GM13976 (cell line): ENCODE data around the gene ANGPTL1.

Experiments used
- DNase-seq: peaks from one replicate; pipeline ENCODE4 v3.0.0; 2012; ENCODE audit warnings: low spot score
- CTCF ChIP-seq: IDR thresholded peaks from 2 replicates; pipeline ENCODE4 v1.5.1; 2012; ENCODE audit warnings: borderline replicate concordance, mild to moderate bottlenecking; ENCODE audit not compliant: insufficient read depth; ENCODE audit errors: extremely low read depth, missing control alignments, control extremely low read depth
- in situ Hi-C: fragments of 300-500 bp; cut with MboI; formaldehyde crosslinking; loops from one replicate; pipeline ENCODE4 v1.12.0; 2022; ENCODE audit warnings: low sequenced_read_pairs, mixed read lengths, inconsistent platforms; ENCODE audit not compliant: unreplicated experiment

The ANGPTL1 gene

GRCh38 chr1:178910023-178910422 is 39.1 kb upstream of the ANGPTL1 start:
- no peak for DNase-seq
- in situ Hi-C loops, result no loop called here
- no peak for TF ChIP-seq CTCF

GRCh38 chr1:178908358-178908757 is 37.5 kb upstream of the ANGPTL1 start:
- DNase-seq, result no peak
- TF ChIP-seq CTCF, result no peak
- in situ Hi-C loops, result no loop called here

GRCh38 chr1:178901482-178902125 is 30.7 kb upstream of the ANGPTL1 start:
- TF ChIP-seq CTCF, result no peak
- in situ Hi-C loops, result no loop called here
- DNase-seq, result no peak

GRCh38 chr1:178899402-178899801 is 28.5 kb upstream of the ANGPTL1 start:
- DNase-seq, result no peak
- in situ Hi-C loops, result no loop called here
- TF ChIP-seq CTCF, result no peak

GRCh38 chr1:178898401-178898800 is 27.5 kb upstream of the ANGPTL1 start:
- TF ChIP-seq CTCF, result no peak
- no peak for DNase-seq
- in situ Hi-C loops, result no loop called here

- in situ Hi-C loops, result no loop called here
- no peak for DNase-seq
- TF ChIP-seq CTCF, result no peak
Measured at GRCh38 chr1:178895928-178896327, 25.1 kb upstream of the ANGPTL1 start.
